H9 (cell line): Measurements from ENCODE around the gene MTCH1. TPM values are rescaled to one million over a fixed set of nuclear protein-coding genes. Genes with fewer than 3 reads are reported as not detected.

ENCODE experiments used
- DNase-seq: peaks from one replicate; pipeline ENCODE4 v3.0.0-alpha.2; 2017
- H2AFZ ChIP-seq: one replicate; pipeline ENCODE4 v1.6.1; 2013; ENCODE audit warnings: mild to moderate bottlenecking, low read length, control low read depth, moderate library complexity
- H2AK5ac ChIP-seq: 2 replicates; pipeline ENCODE4 v1.6.1; 2013; ENCODE audit warnings: low read length, control low read depth, mixed read lengths; ENCODE audit not compliant: insufficient read length
- H2BK120ac ChIP-seq: one replicate; pipeline ENCODE4 v1.6.1; 2013; ENCODE audit warnings: low read depth, mild to moderate bottlenecking, low read length, control low read depth, inconsistent platforms; ENCODE audit not compliant: poor library complexity, severe bottlenecking
- H2BK12ac ChIP-seq: 2 replicates; pipeline ENCODE4 v1.6.1; 2013; ENCODE audit warnings: low read length, control low read depth, mixed read lengths, low read depth; ENCODE audit not compliant: insufficient read length
- H2BK15ac ChIP-seq: 2 replicates; pipeline ENCODE4 v1.6.1; 2013; ENCODE audit warnings: low read depth, low read length, control low read depth
- H2BK20ac ChIP-seq: one replicate; pipeline ENCODE4 v1.6.1; 2013; ENCODE audit warnings: low read depth, mild to moderate bottlenecking, low read length, control low read depth, inconsistent platforms; ENCODE audit not compliant: poor library complexity, severe bottlenecking
- H2BK5ac ChIP-seq: 2 replicates; pipeline ENCODE4 v1.6.1; 2013; ENCODE audit warnings: low read length, control low read depth, mixed read lengths; ENCODE audit not compliant: insufficient read length
- H3K14ac ChIP-seq: 2 replicates; pipeline ENCODE4 v1.6.1; 2013; ENCODE audit warnings: low read length, control low read depth; ENCODE audit not compliant: insufficient read depth
- H3K18ac ChIP-seq: 2 replicates; pipeline ENCODE4 v1.6.1; 2013; ENCODE audit warnings: low read depth, mild to moderate bottlenecking, mixed read lengths, low read length, control low read depth; ENCODE audit not compliant: insufficient read length
- H3K23ac ChIP-seq: 2 replicates; pipeline ENCODE4 v1.6.1; 2013; ENCODE audit warnings: low read length, control low read depth, mixed read lengths, low read depth; ENCODE audit not compliant: insufficient read length
- H3K23me2 ChIP-seq: 2 replicates; pipeline ENCODE4 v1.6.1; 2013; ENCODE audit warnings: low read depth, mild to moderate bottlenecking, mixed read lengths, low read length, control low read depth; ENCODE audit not compliant: insufficient read length, poor library complexity, severe bottlenecking
- H3K27ac ChIP-seq: 2 replicates; pipeline ENCODE4 v1.5.1; 2013; ENCODE audit warnings: low read length, control low read depth, mixed read lengths, low read depth; ENCODE audit not compliant: insufficient read length
- H3K27me3 ChIP-seq: 2 replicates; pipeline ENCODE4 v1.6.1; 2013; ENCODE audit warnings: low read length, control low read depth, inconsistent platforms; ENCODE audit not compliant: insufficient read depth
- H3K4ac ChIP-seq: 2 replicates; pipeline ENCODE4 v1.6.1; 2013; ENCODE audit warnings: low read depth, mild to moderate bottlenecking, control low read depth, inconsistent platforms, low read length, moderate library complexity
- H3K4me1 ChIP-seq: 2 replicates; pipeline ENCODE4 v1.6.1; 2013; ENCODE audit warnings: low read length, control low read depth, inconsistent platforms; ENCODE audit not compliant: insufficient read depth
- H3K4me2 ChIP-seq: 2 replicates; pipeline ENCODE4 v1.6.1; 2013; ENCODE audit warnings: low read length, control low read depth, mixed read lengths; ENCODE audit not compliant: insufficient read length, insufficient read depth
- H3K56ac ChIP-seq: 2 replicates; pipeline ENCODE4 v1.6.1; 2013; ENCODE audit warnings: low read depth, mild to moderate bottlenecking, mixed read lengths, low read length, control low read depth; ENCODE audit not compliant: insufficient read length
- H3K79me1 ChIP-seq: 2 replicates; pipeline ENCODE4 v1.6.1; 2013; ENCODE audit warnings: low read depth, mild to moderate bottlenecking, moderate library complexity, low read length, control low read depth, inconsistent platforms; ENCODE audit not compliant: insufficient read depth, poor library complexity, severe bottlenecking
- H3K79me2 ChIP-seq: 2 replicates; pipeline ENCODE4 v1.6.1; 2013; ENCODE audit warnings: low read length, control low read depth, inconsistent platforms; ENCODE audit not compliant: insufficient read depth
- H3K9ac ChIP-seq: 2 replicates; pipeline ENCODE4 v1.6.1; 2013; ENCODE audit warnings: low read length, control low read depth, mixed read lengths; ENCODE audit not compliant: insufficient read length; ENCODE audit errors: extremely low read depth
- H3K9me3 ChIP-seq: one replicate; pipeline ENCODE4 v1.6.1; 2013; ENCODE audit warnings: low read depth, low read length, inconsistent platforms; ENCODE audit not compliant: control insufficient read depth
- H3T11ph ChIP-seq: one replicate; pipeline ENCODE4 v1.6.1; 2013; ENCODE audit warnings: mild to moderate bottlenecking, low read length, control low read depth, inconsistent platforms
- H4K20me1 ChIP-seq: one replicate; pipeline ENCODE4 v1.6.1; 2013; ENCODE audit not compliant: control insufficient read depth, insufficient read length, insufficient read depth
- H4K5ac ChIP-seq: 2 replicates; pipeline ENCODE4 v1.6.1; 2013; ENCODE audit warnings: low read depth, mild to moderate bottlenecking, mixed read lengths, low read length, control low read depth; ENCODE audit not compliant: insufficient read length
- H4K8ac ChIP-seq: replicated peaks from 2 replicates; pipeline ENCODE4 v1.6.1; 2013; ENCODE audit warnings: low read length, control low read depth, mixed read lengths, low read depth; ENCODE audit not compliant: insufficient read length
- H4K91ac ChIP-seq: 2 replicates; pipeline ENCODE4 v1.6.1; 2013; ENCODE audit warnings: low read depth, mild to moderate bottlenecking, moderate library complexity, mixed read lengths, low read length, control low read depth; ENCODE audit not compliant: insufficient read length
- H3K27ac Mint-ChIP-seq, 3 experiments: 2 replicates in 2 of 3; 3 replicates in 1 of 3; pipeline ENCODE4 v1.8.0; 2020 to 2021; ENCODE audit warnings: mixed read lengths in 3 of 3, mild to moderate bottlenecking in 1 of 3, moderate library complexity in 1 of 3
- H3K27me3 Mint-ChIP-seq: 2 replicates; pipeline ENCODE4 v1.8.0; 2021; ENCODE audit warnings: low read depth, mild to moderate bottlenecking, moderate library complexity, mixed read lengths
- H3K36me3 Mint-ChIP-seq, 3 experiments: 2 replicates in 2 of 3; 3 replicates in 1 of 3; pipeline ENCODE4 v1.8.0; 2020 to 2021; ENCODE audit warnings: low read depth in 3 of 3, mixed read lengths in 3 of 3; ENCODE audit not compliant: insufficient read depth in 1 of 3
- H3K4me1 Mint-ChIP-seq, 2 experiments: 2 replicates each; pipeline ENCODE4 v1.8.0; 2020; ENCODE audit warnings: mixed read lengths in 2 of 2
- H3K4me3 Mint-ChIP-seq, 2 experiments: 2 replicates in 1 of 2; 3 replicates in 1 of 2; pipeline ENCODE4 v1.8.0; 2020 to 2021; ENCODE audit warnings: mild to moderate bottlenecking in 2 of 2, mixed read lengths in 2 of 2, moderate library complexity in 1 of 2
- H3K9me3 Mint-ChIP-seq, 2 experiments: 2 replicates in 1 of 2; 3 replicates in 1 of 2; pipeline ENCODE4 v1.8.0; 2020; ENCODE audit warnings: mild to moderate bottlenecking in 2 of 2, mixed read lengths in 2 of 2, moderate library complexity in 1 of 2
- WGBS: extraction: QIAGEN DNeasy Blood & Tissue Kit; methylation state at CpG from one replicate; pipeline ENCODE4 v1.1.7; 2013; ENCODE audit warnings: missing lambda C conversion rate, low lambda C conversion rate, mixed read lengths; ENCODE audit not compliant: insufficient read length; ENCODE audit errors: extremely low coverage; 5-methylcytosine and 5-hydroxymethylcytosine counted together
- total RNA-seq: library from RNA; stranded (reverse); gene quantifications from 2 replicates; pipeline ENCODE4 v1.2.1, GENCODE V29; 2021
- TF ChIP-seq, protein P1 (sequence below): fragments of 200-600 bp; sonication (generic); conservative IDR thresholded peaks from 3 replicates; pipeline ENCODE4 v1.8.0; 2021; ENCODE audit warnings: antibody characterized with exemption, mild to moderate bottlenecking

Gene MTCH1
- total RNA-seq, 1 experiment from 2014 or later: 200 TPM

DNA sequence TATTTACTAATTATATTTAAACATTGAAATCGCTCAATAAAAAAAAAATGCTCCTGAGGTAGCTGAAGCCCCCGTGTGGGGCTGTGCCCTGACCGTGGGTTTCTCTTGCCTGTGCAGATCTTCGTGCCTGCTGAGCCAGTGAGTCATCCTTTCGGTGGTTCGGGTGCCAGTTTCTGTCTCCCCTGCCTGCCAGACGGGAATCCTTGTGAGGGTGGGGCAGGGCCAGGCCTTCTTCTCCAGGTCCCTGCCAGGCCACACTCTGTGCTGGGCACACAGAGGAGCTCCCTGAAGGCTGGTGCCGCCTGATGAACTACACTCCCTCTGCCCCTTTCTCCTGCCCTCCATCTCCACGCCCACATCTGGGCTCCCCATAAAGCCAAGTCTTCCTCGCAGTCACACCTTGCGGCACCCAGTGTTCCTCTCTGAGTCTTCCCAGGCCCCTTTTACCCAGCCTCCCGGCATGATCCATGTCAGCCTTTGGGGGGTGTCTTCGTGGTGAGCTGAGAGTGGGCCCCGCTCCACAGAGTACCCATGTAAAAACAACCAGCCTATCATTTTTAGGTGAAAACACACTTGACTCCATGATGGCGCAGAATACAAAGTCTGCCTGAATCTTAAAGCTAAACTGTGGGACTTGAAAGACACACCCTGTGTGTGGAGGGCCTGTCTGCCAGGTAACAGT lies 38.8 kb upstream of the MTCH1 start:
- no CpG with 5 or more reads among the region's 15 CpGs for WGBS
- H3K4me1 Mint-ChIP-seq: peaks cover 18 to 36% of the 10 kb centered on the region in 2 experiments

More for the DNA sequence above, 38.8 kb upstream of the MTCH1 start:
- Histone ChIP-seq H2BK120ac (no peak overlapping the region), H2BK20ac (no peak overlapping the region), H3K4ac (no peak overlapping the region), H3K56ac (no peak overlapping the region), H3K27ac (no peak overlapping the region), H2BK15ac (no peak overlapping the region), H4K8ac (no peak overlapping the region), H3K18ac (no peak overlapping the region), H3K4me2 (no peak overlapping the region), H3K9ac (no peak overlapping the region), H4K5ac (no peak overlapping the region), H3T11ph (no peak overlapping the region), H2AFZ (no peak overlapping the region), H4K20me1 (peaks cover 3% of the 10 kb centered on the region), H3K23me2 (no peaks in the 10 kb centered on the region), H3K9me3 (no peaks in the 10 kb centered on the region), H3K79me2 (no peaks in the 10 kb centered on the region), H4K91ac (no peak overlapping the region), H3K79me1 (no peaks in the 10 kb centered on the region), H3K27me3 (no peaks in the 10 kb centered on the region), H3K14ac (no peak overlapping the region), H2AK5ac (no peak overlapping the region), H2BK5ac (no peak overlapping the region), H3K4me1 (peaks cover 3% of the 10 kb centered on the region; the same call in 1 of the 2 replicates), H2BK12ac (no peak overlapping the region), H3K23ac (no peak overlapping the region)
- TF ChIP-seq, protein P1, sequence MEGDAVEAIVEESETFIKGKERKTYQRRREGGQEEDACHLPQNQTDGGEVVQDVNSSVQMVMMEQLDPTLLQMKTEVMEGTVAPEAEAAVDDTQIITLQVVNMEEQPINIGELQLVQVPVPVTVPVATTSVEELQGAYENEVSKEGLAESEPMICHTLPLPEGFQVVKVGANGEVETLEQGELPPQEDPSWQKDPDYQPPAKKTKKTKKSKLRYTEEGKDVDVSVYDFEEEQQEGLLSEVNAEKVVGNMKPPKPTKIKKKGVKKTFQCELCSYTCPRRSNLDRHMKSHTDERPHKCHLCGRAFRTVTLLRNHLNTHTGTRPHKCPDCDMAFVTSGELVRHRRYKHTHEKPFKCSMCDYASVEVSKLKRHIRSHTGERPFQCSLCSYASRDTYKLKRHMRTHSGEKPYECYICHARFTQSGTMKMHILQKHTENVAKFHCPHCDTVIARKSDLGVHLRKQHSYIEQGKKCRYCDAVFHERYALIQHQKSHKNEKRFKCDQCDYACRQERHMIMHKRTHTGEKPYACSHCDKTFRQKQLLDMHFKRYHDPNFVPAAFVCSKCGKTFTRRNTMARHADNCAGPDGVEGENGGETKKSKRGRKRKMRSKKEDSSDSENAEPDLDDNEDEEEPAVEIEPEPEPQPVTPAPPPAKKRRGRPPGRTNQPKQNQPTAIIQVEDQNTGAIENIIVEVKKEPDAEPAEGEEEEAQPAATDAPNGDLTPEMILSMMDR: no peak
- no peaks in the 10 kb centered on the region; a peak in 2 of 5 replicates for H3K9me3 Mint-ChIP-seq
- H3K36me3 Mint-ChIP-seq: no peaks in the 10 kb centered on the region; a peak in 1 of 7 replicates
- no peak overlapping the region for H3K4me3 Mint-ChIP-seq
- no peak for DNase-seq
- H3K27ac Mint-ChIP-seq: peak overlapping the region in 1 of 3 experiments; percentile 46; a peak in 1 of 7 replicates
- no peaks in the 10 kb centered on the region for H3K27me3 Mint-ChIP-seq
